Lower leg skin (tissue), 3 donors: ENCODE measurements around the gene AGXT.

Experiments used
- CTCF ChIP-seq, 3 donors: fragments of 450-650 bp; IDR thresholded peaks; one replicate each; pipeline ENCODE4 v1.5.1; 2016; ENCODE audit warnings: antibody characterized with exemption in 3 of 3, mild to moderate bottlenecking in 3 of 3, moderate library complexity in 2 of 3
- POLR2A ChIP-seq, 2 donors: fragments of 450-650 bp; IDR thresholded peaks; one replicate each; pipeline ENCODE4 v1.6.1; 2016 to 2017; ENCODE audit warnings: antibody characterized with exemption in 2 of 2, mild to moderate bottlenecking in 1 of 2, moderate library complexity in 1 of 2

GRCh38 chr2:240865391-240865790, 3.2 kb upstream of the AGXT start:
- TF ChIP-seq CTCF (IDR thresholded peaks at IDR 0.05) (no peak), POLR2A (IDR thresholded peaks at IDR 0.05) (no peak)
